HG03196 (cell line): ENCODE data around the gene SYT8.
A peak's percentile ranks its signal among the peaks of the same experiment; 100 is the strongest.

Source experiments
- ATAC-seq: cut with Tn5 transposase; IDR thresholded peaks from one replicate; pipeline ENCODE4 v1.9.1; 2021; ENCODE audit not compliant: unreplicated experiment

The SYT8 gene

DNA sequence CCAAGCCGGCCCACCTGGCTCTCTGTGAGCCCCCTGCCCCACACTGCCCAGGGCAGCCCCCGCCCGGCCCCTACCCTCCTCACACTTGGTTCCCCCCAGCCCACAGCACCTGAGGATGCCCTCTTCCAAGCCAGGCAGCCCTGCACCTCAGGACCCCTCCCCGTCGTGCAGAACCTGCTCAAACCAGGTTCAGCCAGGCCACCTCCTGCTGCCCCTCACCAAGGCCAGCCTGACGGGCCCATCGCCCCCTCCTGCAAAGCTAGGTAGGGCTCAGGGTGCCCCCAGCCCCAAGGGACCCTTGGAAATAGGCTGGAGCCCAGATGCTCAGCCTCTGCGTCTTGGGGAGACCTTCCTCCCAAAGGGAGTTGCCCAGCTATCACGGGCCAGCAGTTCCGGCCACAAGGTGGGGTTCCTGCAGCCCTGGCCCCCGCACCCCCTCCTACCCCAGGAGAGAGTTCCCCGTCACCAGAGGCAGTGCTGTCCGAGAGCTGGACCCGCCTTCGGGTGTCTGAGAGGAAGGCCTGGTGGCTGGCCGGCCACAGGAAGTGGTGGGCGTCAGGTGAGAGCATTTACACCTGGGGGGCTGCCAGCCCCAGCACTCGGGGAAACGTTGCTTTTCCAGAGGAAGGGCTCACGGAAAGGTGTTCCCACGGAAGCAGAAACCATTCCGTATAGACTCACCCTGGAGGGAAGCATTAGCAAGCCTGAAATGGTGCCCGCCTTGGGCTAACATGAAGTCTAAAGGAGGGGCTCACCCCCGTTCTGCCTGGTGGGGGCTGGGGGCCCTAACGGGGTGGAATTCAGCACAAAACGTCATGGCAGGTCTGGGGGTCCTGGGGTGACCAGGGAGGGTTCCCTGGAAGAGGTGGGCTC, 3.2 kb upstream of the SYT8 start:
- ATAC-seq, result no peak

DNA sequence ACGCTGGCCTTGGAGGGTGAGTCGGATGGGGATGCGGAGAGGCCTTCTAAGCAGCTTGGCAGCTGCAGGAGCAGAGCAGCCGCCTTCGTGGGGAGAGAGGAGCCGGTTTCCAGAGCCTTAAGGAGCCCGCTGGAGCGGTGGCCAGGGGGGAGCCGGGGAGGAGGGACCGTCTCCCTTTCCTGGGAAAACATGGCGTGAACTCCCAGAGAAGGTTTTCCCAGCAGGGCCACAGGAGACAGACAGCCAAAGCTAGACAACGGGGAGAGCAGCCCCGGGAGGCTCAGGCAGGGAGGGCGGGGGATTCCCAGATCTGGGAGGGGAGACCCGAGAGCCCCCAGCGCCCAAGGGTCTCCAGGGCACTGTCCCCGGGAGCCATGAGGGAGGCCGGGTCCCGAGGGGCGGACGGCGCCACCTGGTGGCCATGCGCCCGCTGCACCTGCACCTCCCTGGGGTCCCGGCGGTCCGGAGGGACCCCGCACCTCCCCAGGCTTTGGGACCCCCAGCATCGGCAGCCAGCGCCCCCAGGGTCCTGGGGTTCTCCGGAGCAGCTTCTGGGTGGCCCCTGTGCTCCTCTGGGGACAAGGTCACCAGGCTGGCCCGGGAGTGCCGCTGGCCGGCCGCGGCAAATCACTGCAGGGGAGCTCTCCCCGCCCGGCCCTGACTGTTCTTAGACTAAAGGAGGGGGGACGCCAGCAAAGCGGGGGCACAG, 2.4 kb upstream of the SYT8 start:
- no peak for ATAC-seq

DNA sequence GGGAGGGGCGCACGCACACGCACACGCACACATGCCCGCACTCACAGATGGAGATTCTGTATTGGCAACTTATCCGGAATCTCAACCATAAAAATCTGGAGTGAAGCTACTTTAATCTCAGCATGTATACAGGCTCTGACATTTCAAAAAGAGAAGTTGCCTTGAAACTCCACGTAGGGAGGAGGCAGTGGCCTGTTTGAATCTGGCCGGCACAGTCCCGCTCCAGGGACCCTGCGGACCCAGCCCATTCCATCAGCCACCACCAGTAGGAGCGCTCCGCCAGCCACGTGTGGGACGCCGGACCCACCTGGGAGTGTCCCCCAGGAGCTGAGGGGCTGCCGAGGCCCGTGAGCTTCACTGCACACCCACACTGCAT, 1.9 kb upstream of the SYT8 start:
- no peak for ATAC-seq

DNA sequence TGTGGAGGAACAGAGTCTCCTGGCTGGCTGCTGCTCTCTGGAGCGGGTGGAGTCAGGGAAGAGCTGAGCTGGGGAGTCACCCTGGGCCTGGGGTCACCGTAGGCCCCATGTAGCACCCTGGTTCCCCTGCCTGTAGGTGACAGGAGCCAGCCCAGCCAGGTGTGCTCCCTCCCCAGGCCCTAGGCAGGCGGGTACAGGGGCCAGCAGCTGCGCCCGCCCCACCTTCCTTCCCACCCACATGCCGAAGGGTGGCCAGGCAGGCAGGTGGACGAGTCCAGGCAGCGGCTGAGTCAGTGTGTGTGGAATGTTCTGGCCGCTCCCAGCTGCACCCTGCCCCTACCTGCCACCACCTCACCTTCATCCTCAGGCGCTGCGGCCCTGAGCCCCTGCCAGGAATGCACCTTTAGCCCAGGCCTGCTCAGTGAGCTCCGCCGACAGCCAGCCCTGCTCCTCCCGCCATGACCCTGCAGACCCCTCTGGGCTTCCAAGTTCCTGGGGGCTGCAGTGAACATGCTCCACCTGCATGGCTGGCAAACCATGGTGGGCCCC, 654 bp upstream of the SYT8 start:
- no peak for ATAC-seq

DNA sequence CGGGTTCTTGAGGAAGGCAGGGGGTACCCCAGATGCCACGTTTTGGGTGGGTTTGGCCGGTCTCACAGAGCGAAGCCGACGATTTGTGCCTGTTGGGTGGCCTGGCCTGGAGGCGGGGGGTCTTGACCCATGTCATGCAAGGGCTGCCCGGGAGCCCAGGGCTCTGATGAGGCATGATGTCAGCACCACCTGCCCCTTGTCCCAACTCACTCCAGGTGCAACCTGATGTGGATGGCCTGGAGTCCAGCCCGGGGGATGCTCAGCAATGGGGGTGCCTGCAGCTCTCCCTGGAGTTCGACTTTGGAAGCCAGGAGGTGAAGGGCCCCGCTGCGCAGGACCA, 851 bp downstream of the SYT8 start:
- ATAC-seq, result no peak

DNA sequence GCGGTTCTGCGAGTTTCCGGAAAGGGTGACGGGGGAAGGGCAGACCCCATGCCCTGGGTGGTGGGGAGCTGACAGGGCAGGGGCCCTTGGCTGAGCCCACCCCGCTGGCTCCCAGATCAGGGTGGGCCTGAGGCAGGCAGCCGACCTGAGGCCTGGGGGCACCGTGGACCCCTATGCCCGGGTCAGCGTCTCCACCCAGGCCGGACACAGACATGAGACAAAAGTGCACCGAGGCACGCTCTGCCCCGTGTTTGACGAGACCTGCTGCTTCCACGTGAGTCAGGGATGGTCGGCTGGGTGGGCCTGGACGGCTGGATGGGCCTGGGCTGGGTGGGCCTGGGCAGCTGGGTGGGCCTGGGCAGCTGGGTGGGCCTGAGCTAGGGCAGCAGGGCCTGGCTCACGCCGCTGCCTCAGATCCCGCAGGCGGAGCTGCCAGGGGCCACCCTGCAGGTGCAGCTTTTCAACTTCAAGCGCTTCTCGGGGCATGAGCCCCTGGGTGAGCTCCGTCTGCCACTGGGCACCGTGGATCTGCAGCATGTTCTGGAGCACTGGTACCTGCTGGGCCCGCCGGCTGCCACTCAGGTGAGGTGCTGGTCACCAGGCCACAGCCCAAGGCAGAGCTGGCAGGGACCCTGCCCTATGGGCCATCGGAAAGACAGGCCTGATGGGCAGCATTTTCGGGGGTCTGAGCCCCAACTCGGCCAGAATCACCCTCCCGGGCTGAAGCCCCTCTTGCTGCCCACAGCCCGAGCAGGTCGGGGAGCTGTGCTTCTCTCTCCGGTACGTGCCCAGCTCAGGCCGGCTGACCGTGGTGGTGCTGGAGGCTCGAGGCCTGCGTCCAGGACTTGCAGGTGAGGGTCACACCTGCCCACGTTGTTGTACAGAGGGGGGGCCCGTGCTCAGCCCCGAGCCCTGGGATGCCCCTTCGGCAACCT, 1.5 kb downstream of the SYT8 start:
- ATAC-seq, result no peak

DNA sequence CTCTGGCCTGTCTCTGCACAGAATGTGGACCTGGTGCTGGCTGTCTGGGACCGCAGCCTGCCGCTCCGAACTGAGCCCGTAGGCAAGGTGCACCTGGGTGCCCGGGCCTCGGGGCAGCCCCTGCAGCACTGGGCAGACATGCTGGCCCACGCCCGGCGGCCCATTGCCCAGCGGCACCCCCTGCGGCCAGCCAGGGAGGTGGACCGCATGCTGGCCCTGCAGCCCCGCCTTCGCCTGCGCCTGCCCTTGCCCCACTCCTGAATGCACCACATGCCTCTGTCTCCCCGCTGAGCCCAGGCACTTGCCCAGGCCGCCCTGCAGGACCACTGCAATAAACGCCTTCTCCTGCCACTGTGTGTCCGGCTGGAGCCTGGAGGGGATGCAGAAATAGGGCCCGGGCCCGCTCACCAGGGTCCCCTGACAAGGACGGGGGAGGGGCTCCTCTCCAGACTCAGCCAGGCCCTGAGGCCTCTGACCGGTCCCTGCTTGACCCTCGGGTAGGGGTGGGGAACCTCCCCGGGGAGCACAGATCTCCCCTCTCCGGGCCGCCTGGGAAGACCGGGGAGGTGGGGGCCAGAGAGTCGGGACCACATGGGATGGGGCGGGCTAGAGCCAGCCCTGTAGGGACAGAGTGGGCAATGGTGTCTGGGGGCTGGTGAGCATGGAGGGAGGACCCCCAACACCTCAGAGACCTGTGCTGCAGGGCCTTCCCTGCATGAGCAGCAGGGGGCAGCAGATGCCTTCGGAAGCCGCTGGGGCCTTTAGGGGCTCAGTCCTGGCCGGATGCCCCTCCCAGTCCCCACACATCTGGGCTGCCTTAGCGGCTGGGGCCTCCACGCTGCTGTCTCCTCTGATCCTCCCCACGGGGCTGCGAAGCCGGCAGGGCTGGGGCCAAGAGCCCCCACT, 2.6 kb downstream of the SYT8 start:
- ATAC-seq, result peak; percentile 47

DNA sequence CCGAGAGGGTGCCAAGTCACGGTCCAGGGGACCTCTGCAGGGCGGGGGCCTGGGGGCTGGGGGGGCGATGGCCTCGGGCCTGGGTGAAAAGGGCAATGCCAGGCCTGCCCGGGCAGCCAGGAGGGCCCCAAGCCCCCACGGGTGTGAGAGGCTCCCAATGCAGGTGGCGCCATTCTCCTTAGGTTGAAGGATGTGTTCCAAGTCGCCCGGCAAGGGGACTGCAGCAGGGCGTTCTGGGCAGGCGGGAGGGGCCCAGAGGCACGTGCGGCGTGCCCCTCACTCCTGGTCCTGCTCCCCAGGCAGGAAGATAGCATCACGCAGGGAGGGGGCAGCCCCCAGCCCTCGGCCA, 3.3 kb downstream of the SYT8 start:
- no peak for ATAC-seq

DNA sequence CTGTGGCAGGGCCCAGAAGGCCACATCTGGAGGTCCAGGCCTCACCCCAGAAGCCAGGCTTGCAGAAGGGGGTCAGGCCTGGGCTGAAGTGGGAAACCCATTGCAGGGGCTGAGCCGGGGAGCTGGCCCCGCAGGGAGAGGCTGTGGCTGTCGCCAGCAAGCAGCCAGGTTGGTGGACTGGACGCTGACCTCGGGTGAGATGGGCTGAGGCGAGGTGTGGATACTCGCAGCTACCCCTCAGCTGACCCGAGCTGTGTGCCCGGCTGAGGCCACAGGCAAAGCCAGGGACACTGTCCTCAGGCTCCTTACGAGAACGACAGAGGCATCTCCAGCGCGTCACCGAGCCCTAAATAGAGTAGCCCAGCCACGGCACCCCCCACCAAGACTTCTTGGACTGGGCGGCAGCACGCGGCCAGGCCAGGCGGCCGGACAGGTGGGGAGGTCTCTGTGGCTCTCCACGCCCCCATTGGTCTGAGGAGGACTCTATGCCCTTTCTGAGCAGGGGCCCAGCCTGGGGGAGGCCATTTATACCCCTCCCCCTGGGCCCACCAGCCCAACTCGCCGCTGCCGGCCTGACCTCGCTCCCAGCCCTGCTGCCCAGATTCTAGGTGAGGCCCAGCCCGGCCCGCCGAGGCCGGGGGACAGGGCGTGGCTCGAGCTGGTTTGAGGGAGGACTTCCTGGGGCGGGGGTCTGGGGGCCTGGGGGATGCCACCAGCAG, 3.8 kb downstream of the SYT8 start, which contains the start of gene TNNI2:
TSS of gene TNNI2 (plus strand) at position 556 of the 719 bp plus-strand sequence. CDS start 716 bp downstream, outside the sequence.
- ATAC-seq, result no peak

DNA sequence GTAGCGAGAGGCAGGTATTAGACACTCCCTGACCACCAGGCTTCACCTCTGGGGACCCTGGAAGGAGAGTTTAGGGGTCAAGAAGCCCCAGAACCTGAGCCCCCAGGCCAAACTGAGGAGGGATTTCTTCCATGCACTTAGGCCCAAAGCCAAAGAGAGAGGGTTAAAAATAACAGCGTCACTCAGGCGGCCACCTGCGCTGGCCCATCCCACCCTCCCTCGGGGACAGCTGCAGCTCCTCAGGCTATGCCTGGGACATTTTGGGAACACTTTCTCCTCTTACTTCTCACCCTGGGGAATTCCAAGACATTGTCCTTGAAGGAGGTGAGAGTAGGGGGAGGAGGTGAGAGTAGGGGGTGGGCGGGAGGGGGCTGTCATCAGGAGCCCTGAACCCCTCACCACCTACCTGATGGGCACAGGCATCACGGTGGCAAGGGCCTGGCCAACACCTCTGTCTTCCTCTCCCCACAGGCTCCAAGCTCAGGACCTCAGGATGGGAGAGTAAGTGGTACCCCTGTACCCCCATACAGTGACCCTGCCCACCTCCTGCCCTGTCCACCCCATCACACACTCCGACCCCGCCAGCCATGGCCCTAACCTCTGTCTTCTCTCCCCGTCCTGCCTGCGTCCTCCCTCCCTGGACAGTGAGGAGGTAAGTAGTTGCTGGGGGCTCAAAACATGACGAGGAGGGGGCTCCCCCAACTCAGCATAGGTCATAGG, 4.6 kb downstream of the SYT8 start:
- ATAC-seq, result no peak

DNA sequence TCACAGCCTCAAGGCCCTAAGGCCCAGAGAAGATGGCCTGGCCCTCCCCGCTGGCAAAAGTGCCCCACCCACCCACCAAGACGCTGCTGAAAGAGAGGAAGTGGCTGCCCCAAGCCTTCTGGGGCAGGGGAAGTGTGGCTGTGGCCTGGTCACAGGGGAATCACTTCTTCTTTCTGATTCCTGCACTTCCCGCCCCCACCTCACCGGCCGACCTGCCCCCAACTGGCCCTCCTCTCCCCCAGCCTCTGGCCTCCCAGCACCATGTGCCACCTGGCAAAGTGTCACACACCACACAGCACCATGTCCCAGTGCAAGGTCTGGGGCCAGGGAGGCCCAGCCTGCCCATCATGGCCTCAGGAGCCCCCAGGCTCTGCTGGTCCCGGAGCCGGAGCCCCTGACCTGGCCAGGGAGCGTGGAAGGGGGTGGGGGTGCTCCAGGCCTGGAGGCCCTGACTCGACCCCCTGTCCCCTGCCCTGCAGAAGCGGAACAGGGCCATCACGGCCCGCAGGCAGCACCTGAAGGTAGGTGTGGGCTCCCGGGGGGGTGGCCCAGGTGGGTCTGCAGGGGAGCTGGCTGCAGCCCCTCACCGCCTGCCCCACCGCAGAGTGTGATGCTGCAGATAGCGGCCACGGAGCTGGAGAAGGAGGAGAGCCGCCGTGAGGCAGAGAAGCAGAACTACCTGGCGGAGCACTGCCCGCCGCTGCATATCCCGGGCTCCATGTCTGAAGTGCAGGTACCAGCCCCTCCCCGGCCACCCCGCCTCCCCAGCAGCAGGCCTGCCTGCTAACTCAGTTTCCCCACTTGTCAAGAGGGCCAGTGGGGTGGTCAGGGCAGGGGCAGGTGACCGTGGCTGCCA, 5.4 kb downstream of the SYT8 start:
- no peak for ATAC-seq

DNA sequence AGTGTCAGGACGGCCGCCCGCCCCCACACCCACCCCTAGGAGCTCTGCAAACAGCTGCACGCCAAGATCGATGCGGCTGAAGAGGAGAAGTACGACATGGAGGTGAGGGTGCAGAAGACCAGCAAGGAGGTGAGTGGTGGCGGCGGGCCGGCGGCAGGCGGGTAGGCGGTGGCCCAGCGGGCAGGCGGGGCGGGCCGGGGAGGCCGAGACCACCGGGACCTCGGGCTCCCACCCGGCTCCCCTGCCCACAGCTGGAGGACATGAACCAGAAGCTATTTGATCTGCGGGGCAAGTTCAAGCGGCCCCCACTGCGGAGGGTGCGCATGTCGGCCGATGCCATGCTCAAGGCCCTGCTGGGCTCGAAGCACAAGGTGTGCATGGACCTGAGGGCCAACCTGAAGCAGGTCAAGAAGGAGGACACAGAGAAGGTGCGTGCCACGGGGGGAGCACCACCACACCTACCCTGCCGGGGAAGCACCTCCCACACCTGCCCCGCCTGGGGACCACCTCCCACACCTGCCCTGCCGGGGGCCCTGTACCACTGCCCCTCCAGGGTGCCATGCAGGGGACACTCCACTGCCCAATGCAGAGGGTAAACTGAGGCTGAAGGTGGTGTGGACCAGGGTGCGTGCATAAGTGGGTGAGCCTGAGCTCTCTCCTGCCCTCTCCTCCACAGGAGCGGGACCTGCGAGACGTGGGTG, 6.1 kb downstream of the SYT8 start:
- no peak for ATAC-seq

DNA sequence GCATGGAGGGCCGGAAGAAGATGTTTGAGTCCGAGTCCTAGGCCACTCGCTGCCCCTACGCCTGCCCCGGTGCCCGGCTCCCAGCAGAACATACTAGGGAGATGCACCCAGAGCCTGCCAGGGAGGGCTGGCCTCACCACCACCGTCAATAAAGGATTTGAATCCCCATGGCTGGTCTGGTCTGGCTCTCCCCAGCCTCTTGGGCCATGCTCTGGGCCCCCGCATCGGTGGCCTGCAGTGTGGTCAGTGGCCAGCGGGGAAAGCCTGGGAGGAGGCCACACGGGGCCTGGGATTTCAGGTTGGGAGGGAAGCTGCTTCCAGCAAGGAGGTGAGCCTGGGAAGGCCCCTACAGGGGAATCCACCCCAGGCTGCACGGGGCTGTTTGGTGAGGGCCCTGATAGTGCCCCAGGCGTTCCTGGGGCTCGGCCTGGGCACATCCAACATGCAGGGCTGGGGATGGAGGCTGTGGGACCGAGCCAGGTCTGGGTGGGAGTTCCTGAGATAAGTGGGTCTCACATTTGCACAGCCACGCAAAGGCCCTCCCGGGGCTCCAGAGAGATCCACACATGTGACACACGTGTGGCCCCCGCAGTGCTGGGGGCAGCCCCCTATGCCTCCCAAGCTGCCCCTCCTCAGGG, 6.8 kb downstream of the SYT8 start:
- no peak for ATAC-seq

DNA sequence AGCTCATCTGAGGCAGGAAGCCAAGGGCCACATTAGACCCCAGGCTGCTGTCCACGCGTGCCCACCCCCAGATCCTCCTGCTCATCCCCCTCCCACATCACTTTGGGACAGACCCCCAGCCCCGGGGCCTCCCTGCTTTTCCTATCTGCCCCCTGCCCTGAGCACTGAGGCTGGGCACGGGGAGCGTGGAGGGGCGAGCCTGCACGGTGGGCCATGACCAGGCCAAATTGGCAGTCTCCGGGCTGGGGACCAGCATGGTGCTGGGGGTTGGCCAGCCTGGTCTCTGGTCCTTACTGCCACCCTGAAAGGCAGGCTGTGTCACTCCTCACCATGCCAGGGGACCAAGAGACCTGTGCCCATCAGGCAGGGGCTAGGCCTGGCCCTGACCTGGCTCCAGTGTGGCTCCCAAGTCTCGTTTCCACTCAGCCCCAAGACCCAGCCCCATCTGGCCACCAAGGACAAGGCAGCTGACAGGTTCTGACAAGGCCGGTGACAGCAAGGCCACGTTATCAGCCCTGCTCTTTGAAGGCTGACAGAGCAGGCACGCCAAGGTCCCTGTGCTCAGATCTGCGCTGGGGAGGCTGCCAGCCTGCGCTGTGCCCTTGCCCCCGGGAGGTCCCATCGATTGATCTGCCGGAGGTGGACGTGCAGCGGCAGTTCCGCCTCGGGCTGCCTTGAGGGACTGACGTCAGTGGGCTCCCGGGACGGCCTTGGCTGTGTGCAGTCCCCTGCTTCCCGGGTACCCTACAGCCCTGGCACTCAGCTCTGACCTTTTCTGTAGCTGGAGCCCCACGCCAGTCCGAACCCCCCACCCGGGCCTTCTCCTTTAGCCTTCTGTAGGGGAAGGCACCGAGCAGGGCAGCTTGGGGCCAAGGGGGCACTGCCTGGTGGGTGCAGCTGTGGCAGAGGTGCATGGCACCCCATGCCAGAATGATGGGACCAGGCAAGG, 7.6 kb downstream of the SYT8 start:
- ATAC-seq, result no peak

DNA sequence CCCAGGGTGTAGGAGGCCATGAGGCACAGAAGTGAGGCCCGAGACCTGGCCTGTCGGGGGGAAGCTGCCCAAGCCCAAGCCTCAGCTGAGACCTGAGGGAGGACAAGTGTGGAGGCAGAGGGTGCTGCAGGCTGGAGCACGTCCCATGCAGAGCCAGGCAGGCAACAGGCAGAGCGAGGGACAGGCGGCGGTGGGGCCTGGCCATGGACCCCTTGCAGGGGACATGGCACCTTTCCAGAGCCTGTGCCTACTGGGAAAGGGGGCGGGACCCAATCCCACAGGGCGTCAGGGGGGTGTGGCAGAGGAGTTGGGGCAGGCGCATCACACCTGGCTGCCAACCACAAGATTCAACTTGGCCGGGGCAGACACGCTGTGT, 8.3 kb downstream of the SYT8 start:
- no peak for ATAC-seq

DNA sequence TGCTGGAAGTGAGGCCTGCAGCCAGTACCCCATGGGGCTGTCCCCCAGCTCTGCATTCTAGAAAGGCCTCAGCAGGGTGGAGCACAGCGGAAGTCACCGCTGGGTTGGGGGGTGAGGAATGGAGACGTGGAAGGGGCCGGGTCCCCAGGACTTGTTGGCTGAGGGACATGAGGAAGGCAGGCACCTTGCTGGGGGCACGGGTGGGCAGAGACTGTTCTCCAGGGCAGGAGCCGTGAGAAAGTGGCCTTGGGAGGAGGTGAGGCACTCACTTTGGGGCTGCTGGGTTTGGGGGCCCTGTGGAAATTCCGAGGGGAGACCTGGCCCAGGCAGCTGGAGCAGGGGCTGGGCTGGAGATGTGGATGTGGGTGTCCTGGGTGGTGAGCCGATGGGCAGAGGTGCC, 9.0 kb downstream of the SYT8 start:
- ATAC-seq, result no peak
